ENCODE data around the gene UGGT2. TPM values are rescaled to one million over a fixed set of nuclear protein-coding genes. Genes with fewer than 3 reads are reported as not detected.
A peak's percentile ranks its signal among the peaks of the same experiment; 100 is the strongest.

The UGGT2 gene, protein sequence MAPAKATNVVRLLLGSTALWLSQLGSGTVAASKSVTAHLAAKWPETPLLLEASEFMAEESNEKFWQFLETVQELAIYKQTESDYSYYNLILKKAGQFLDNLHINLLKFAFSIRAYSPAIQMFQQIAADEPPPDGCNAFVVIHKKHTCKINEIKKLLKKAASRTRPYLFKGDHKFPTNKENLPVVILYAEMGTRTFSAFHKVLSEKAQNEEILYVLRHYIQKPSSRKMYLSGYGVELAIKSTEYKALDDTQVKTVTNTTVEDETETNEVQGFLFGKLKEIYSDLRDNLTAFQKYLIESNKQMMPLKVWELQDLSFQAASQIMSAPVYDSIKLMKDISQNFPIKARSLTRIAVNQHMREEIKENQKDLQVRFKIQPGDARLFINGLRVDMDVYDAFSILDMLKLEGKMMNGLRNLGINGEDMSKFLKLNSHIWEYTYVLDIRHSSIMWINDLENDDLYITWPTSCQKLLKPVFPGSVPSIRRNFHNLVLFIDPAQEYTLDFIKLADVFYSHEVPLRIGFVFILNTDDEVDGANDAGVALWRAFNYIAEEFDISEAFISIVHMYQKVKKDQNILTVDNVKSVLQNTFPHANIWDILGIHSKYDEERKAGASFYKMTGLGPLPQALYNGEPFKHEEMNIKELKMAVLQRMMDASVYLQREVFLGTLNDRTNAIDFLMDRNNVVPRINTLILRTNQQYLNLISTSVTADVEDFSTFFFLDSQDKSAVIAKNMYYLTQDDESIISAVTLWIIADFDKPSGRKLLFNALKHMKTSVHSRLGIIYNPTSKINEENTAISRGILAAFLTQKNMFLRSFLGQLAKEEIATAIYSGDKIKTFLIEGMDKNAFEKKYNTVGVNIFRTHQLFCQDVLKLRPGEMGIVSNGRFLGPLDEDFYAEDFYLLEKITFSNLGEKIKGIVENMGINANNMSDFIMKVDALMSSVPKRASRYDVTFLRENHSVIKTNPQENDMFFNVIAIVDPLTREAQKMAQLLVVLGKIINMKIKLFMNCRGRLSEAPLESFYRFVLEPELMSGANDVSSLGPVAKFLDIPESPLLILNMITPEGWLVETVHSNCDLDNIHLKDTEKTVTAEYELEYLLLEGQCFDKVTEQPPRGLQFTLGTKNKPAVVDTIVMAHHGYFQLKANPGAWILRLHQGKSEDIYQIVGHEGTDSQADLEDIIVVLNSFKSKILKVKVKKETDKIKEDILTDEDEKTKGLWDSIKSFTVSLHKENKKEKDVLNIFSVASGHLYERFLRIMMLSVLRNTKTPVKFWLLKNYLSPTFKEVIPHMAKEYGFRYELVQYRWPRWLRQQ (N-terminal part only)
- total RNA-seq = 10 to 100 TPM in 3 of 4 donors, 1 to 10 TPM in 1; 8.7 to 21.5 (median 13.6) TPM

DNA sequence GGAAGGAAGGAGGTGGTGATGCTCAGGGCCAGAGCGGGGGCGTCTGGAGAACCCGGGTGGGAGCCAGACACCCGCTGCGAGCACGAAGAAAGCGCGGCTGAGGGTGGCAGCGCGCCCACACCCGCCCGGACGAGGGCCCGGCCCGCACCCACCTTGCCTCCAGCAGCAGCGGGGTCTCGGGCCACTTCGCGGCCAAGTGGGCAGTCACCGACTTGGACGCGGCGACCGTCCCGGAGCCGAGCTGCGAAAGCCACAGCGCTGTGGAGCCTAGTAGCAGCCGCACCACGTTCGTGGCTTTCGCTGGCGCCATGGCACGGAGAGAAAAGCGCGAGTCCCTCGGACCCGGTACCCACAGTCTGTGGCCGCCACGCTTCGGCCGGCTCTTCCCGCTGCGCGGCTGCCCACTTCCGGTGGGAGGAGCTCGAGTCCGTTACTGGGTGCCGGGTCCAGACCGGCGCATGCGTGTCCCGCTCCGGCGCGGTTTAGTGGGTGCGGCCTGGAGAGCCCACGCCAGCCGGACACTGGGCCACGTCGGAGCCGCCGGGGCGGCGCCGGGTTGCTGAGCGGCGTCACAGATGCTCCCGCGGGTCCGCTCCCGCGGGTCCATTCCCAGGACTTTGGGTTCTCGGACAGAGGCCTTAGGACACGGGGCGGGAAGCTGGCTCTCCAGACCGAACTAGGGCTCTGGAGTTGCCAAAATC lies at the start of gene UGGT2:
TSS of gene UGGT2 (minus strand) at position 399 of the 701 bp plus-strand sequence. CDS start at position 310, 89 bp downstream.
- 1% methylated on average over 30 to 40 of the region's 77 CpGs for whole genome bisulfite sequencing, 2 donors
- peak; percentile 85 to 98 for DNase-seq (ENCODE audit: low spot score in 2 of 2)
- intact Hi-C loops (cut with DNase I; ENCODE audit: low total_unique reads) = no loop called here
- peak within 1 kb of the TSS; percentile 97 for H3K4me3 ChIP-seq (ENCODE audit: low read depth, poor library complexity, severe bottlenecking)
- no peak for TF ChIP-seq POLR2A (IDR thresholded peaks at IDR 0.05)
- TF ChIP-seq, protein P1, sequence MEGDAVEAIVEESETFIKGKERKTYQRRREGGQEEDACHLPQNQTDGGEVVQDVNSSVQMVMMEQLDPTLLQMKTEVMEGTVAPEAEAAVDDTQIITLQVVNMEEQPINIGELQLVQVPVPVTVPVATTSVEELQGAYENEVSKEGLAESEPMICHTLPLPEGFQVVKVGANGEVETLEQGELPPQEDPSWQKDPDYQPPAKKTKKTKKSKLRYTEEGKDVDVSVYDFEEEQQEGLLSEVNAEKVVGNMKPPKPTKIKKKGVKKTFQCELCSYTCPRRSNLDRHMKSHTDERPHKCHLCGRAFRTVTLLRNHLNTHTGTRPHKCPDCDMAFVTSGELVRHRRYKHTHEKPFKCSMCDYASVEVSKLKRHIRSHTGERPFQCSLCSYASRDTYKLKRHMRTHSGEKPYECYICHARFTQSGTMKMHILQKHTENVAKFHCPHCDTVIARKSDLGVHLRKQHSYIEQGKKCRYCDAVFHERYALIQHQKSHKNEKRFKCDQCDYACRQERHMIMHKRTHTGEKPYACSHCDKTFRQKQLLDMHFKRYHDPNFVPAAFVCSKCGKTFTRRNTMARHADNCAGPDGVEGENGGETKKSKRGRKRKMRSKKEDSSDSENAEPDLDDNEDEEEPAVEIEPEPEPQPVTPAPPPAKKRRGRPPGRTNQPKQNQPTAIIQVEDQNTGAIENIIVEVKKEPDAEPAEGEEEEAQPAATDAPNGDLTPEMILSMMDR (IDR thresholded peaks at IDR 0.05) = no peak

GRCh38 chr13:96100457-96101220 lies 47.4 kb upstream of the UGGT2 start:
- H3K4me3 ChIP-seq (ENCODE audit: low read depth, poor library complexity, severe bottlenecking) = no peak overlapping the region
- DNase-seq (ENCODE audit: low spot score in 2 of 2) = no peak
- WGBS, 2 donors = 87 to 88% methylated on average over 4 of the region's 4 CpGs
- no peak for TF ChIP-seq POLR2A (IDR thresholded peaks at IDR 0.05)
- TF ChIP-seq, protein P1 (IDR thresholded peaks at IDR 0.05) = no peak
- intact Hi-C loops (cut with DNase I; ENCODE audit: low total_unique reads) = no loop called here

- no peak for DNase-seq (ENCODE audit: low spot score in 2 of 2)
- no peak for TF ChIP-seq POLR2A (IDR thresholded peaks at IDR 0.05)
- TF ChIP-seq, protein P1 (IDR thresholded peaks at IDR 0.05) = no peak
- no peak overlapping the region for H3K4me3 ChIP-seq (ENCODE audit: low read depth, poor library complexity, severe bottlenecking)
- intact Hi-C loops (cut with DNase I; ENCODE audit: low total_unique reads) = no loop called here
Measured at GRCh38 chr13:96093296-96094006, 40.2 kb upstream of the UGGT2 start.

GRCh38 chr13:96091164-96092117 lies 38.2 kb upstream of the UGGT2 start:
- peak in 1 of 2 donors; percentile 87 for DNase-seq (ENCODE audit: low spot score in 2 of 2)
- TF ChIP-seq, protein P1 (IDR thresholded peaks at IDR 0.05) = no peak
- no peak for TF ChIP-seq POLR2A (IDR thresholded peaks at IDR 0.05)
- 2% methylated on average over 28 to 55 of the region's 57 CpGs for WGBS, 2 donors
- intact Hi-C loops (cut with DNase I; ENCODE audit: low total_unique reads) = no loop called here
- peak overlapping the region; percentile 25 for H3K4me3 ChIP-seq (ENCODE audit: low read depth, poor library complexity, severe bottlenecking)

All from lower leg skin (tissue), 4 donors.